CD4-positive, alpha-beta T cell treated with Interleukin-21 for 1 hour (primary cell): ENCODE data around the gene NCR3LG1.

Experiments
- DNase-seq: peaks from one replicate; pipeline ENCODE4 v3.0.0-alpha.2; 2020

Gene NCR3LG1

GRCh38 chr11:17394743-17395390 lies 43.3 kb downstream of the NCR3LG1 start:
- DNase-seq: no peak

- DNase-seq: no peak
Observed at GRCh38 chr11:17395554-17395961, 44.0 kb downstream of the NCR3LG1 start.

- DNase-seq: no peak
Observed at GRCh38 chr11:17395978-17396377, 44.4 kb downstream of the NCR3LG1 start.

- no peak for DNase-seq
Observed at GRCh38 chr11:17396598-17397310, 45.2 kb downstream of the NCR3LG1 start.

GRCh38 chr11:17397311-17398002 lies 45.9 kb downstream of the NCR3LG1 start:
- no peak for DNase-seq

GRCh38 chr11:17399236-17399635 lies 47.6 kb downstream of the NCR3LG1 start:
- no peak for DNase-seq

- no peak for DNase-seq
Observed at GRCh38 chr11:17400048-17400775, 48.6 kb downstream of the NCR3LG1 start.

- no peak for DNase-seq
Observed at GRCh38 chr11:17401316-17401715, 49.7 kb downstream of the NCR3LG1 start.

- no peak for DNase-seq
Observed at GRCh38 chr11:17401841-17402240, 50.2 kb downstream of the NCR3LG1 start.

GRCh38 chr11:17402486-17402885 lies 50.9 kb downstream of the NCR3LG1 start:
- DNase-seq: no peak

- no peak for DNase-seq
Observed at GRCh38 chr11:17403980-17404759, 52.6 kb downstream of the NCR3LG1 start.

- DNase-seq: no peak
Observed at GRCh38 chr11:17405232-17406005, 53.8 kb downstream of the NCR3LG1 start.

GRCh38 chr11:17406082-17406817 lies 54.6 kb downstream of the NCR3LG1 start:
- DNase-seq: no peak

GRCh38 chr11:17406818-17407149 lies 55.2 kb downstream of the NCR3LG1 start:
- no peak for DNase-seq

- DNase-seq: no peak
Observed at GRCh38 chr11:17407575-17407974, 56.0 kb downstream of the NCR3LG1 start.

- no peak for DNase-seq
Observed at GRCh38 chr11:17408026-17408425, 56.4 kb downstream of the NCR3LG1 start.

GRCh38 chr11:17408641-17409040 lies 57.0 kb downstream of the NCR3LG1 start:
- DNase-seq: no peak

- no peak for DNase-seq
Observed at GRCh38 chr11:17410606-17411379, 59.2 kb downstream of the NCR3LG1 start.

- no peak for DNase-seq
Observed at GRCh38 chr11:17411418-17411817, 59.8 kb downstream of the NCR3LG1 start.

GRCh38 chr11:17412488-17413180 lies 61.0 kb downstream of the NCR3LG1 start:
- no peak for DNase-seq
